GM18519 (cell line): ENCODE data around the gene CAMK1D.

Source experiments
- ATAC-seq: cut with Tn5 transposase; IDR thresholded peaks from one replicate; pipeline ENCODE4 v1.9.1; 2021; ENCODE audit warnings: mild to moderate bottlenecking, moderate library complexity; ENCODE audit not compliant: unreplicated experiment, low FRiP score

Gene CAMK1D

GRCh38 chr10:12583891-12584595 is 234.7 kb downstream of the CAMK1D start:
- no peak for ATAC-seq

GRCh38 chr10:12586741-12587140 is 237.4 kb downstream of the CAMK1D start:
- ATAC-seq = no peak

GRCh38 chr10:12587451-12587888 is 238.1 kb downstream of the CAMK1D start:
- no peak for ATAC-seq

- ATAC-seq = no peak
These were observed 238.9 kb downstream of the CAMK1D start for GRCh38 chr10:12588091-12588860.

- ATAC-seq = no peak
These were observed 239.9 kb downstream of the CAMK1D start for GRCh38 chr10:12589291-12589690.

GRCh38 chr10:12589791-12590190 is 240.4 kb downstream of the CAMK1D start:
- ATAC-seq = no peak

- no peak for ATAC-seq
These were observed 241.6 kb downstream of the CAMK1D start for GRCh38 chr10:12590675-12591659.

- no peak for ATAC-seq
These were observed 243.6 kb downstream of the CAMK1D start for GRCh38 chr10:12592967-12593366.

GRCh38 chr10:12594448-12594944 is 245.1 kb downstream of the CAMK1D start:
- no peak for ATAC-seq

- ATAC-seq = no peak
These were observed 246.7 kb downstream of the CAMK1D start for GRCh38 chr10:12595936-12596576.

GRCh38 chr10:12597176-12597575 is 247.8 kb downstream of the CAMK1D start:
- no peak for ATAC-seq

GRCh38 chr10:12597788-12598765 is 248.7 kb downstream of the CAMK1D start:
- no peak for ATAC-seq

GRCh38 chr10:12600652-12601051 is 251.3 kb downstream of the CAMK1D start:
- ATAC-seq = no peak

GRCh38 chr10:12602521-12602920 is 253.2 kb downstream of the CAMK1D start:
- ATAC-seq = no peak

GRCh38 chr10:12603766-12604470 is 254.6 kb downstream of the CAMK1D start:
- ATAC-seq = no peak

GRCh38 chr10:12605580-12606405 is 256.4 kb downstream of the CAMK1D start:
- ATAC-seq = peak; percentile 49

GRCh38 chr10:12606461-12606860 is 257.1 kb downstream of the CAMK1D start:
- no peak for ATAC-seq
